ENCODE measurements around the gene MYOCD.
A peak's percentile ranks its signal among the peaks of the same experiment; 100 is the strongest.
"Not testable (repeated sequence)": the region's sequence is repeated elsewhere in the genome, so short reads cannot be mapped to it uniquely, and the experiment has no call there.

The MYOCD gene

DNA sequence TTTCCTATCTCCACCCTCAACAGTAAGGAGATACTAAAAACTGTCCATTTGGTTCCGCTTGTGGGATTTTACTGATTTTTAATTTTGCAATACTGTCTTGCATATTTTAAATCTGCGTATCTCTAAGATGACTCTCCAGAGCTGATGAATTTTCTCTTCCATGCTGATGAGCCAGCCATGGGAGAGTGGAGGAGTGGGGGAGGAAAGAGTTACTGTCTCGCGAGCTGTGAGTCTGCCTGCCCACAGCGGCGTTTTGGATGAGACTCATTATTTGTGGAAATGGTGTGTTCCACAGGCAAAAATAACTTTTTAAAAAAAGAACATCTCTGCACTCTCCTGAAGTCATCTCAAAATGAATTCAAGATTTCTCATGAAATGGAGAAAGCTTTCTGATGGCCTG is 34.6 kb upstream of the MYOCD start:
- DNase-seq (ENCODE audit: low read depth, low spot score): no peak
- H3K4me3 ChIP-seq (ENCODE audit: low read depth, low read length): no peak overlapping the region
- TF ChIP-seq, protein P1, sequence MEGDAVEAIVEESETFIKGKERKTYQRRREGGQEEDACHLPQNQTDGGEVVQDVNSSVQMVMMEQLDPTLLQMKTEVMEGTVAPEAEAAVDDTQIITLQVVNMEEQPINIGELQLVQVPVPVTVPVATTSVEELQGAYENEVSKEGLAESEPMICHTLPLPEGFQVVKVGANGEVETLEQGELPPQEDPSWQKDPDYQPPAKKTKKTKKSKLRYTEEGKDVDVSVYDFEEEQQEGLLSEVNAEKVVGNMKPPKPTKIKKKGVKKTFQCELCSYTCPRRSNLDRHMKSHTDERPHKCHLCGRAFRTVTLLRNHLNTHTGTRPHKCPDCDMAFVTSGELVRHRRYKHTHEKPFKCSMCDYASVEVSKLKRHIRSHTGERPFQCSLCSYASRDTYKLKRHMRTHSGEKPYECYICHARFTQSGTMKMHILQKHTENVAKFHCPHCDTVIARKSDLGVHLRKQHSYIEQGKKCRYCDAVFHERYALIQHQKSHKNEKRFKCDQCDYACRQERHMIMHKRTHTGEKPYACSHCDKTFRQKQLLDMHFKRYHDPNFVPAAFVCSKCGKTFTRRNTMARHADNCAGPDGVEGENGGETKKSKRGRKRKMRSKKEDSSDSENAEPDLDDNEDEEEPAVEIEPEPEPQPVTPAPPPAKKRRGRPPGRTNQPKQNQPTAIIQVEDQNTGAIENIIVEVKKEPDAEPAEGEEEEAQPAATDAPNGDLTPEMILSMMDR (IDR thresholded peaks at IDR 0.05; ENCODE audit: low read depth, low read length): no peak
- in situ Hi-C loops (cut with HindIII; ENCODE audit: low sequenced_read_pairs): no loop called here

DNA sequence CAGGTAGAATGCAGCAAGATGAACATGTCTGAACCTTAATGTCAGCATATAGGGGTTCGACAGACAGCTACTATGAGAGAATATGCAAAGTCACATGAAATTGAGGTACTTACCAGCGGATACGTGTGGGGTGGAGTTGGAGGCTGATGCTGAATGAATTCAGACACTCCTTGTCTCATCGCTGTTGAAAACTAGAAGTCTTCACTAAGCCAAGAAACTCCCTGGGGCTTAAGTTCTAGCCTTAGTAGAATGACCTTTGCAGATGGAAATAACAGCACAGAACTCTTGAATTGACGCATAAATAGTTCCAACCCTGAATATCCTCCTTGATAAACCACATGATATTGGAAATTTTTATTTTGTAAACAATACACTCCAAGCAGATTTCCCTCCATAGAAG is 32.9 kb upstream of the MYOCD start:
- TF ChIP-seq, protein P1 (IDR thresholded peaks at IDR 0.05; ENCODE audit: low read depth, low read length): no peak
- no peak for DNase-seq (ENCODE audit: low read depth, low spot score)
- no peak overlapping the region for H3K4me3 ChIP-seq (ENCODE audit: low read depth, low read length)
- in situ Hi-C loops (cut with HindIII; ENCODE audit: low sequenced_read_pairs): no loop called here

DNA sequence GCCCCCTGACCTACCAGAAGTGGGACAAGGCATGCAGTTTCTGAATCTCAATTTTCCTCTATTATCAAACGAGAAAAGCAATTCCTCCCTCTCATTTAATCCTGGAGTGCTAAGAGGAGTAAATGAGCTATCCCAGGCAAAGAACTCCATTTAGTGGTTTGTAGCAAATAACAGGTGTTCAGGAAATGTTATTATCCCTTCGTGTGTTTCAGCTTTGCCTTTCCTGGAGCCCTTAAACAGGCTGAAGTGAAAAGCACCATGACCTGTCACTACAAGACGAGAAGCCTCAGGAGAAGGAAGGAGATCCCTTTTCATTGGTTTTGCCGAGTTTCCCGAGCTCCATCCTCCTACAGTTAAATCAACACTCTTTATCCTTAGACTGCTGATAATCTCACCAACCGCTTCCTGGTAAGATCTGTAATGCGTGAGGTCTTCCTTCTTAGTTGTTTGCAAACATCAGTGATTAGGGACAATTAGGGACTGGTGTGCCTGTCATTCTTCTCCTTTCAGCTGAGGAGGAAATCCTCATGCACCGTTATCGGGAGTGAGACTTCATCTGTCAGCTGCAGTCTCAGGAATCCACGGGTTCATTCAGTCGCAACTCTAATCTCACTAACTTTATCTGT is 30.8 kb upstream of the MYOCD start:
- in situ Hi-C loops (cut with HindIII; ENCODE audit: low sequenced_read_pairs): no loop called here
- H3K4me3 ChIP-seq (ENCODE audit: low read depth, low read length): no peak overlapping the region
- DNase-seq (ENCODE audit: low read depth, low spot score): no peak
- TF ChIP-seq, protein P1 (IDR thresholded peaks at IDR 0.05; ENCODE audit: low read depth, low read length): no peak

DNA sequence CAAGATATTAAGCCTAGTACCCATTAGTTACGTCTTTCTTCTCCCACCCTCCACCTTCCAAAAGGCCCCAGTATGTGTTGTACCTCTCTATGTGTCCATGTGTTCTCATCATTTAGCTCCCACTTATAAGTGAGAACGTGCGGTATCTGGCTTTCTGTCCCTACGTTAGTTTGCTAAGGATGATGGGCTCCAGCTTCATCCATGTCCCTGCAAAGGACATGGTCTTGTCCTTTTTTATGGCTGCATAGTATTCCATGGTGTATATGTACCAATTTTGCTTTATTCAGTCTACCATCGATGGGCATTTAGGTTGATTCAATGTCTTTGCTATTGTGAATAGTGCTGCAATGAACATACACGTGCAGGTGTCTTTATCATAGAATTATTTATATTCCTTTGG is 29.7 kb upstream of the MYOCD start:
- DNase-seq (ENCODE audit: low read depth, low spot score); in situ Hi-C loops (cut with HindIII; ENCODE audit: low sequenced_read_pairs); H3K4me3 ChIP-seq (ENCODE audit: low read depth, low read length): not testable (repeated sequence)

DNA sequence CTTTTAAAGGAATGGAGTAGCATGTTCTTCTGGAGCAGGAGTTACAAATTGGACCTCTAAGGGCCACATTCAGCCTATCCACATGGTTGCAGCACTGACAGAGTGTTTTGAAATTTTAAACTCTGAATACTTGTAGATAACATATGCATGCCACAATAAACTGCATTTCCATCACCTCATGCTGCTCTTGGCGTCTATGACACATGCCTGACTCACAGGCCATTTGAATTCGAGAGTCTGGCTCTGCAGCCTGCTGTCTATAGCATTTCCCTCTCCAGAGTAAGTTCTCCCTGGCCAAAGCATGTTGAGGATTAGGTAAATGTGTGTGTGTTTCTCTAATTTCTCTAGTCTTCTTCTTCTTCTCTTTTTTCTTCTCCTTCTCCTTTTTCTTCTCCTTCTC is 28.7 kb upstream of the MYOCD start:
- H3K4me3 ChIP-seq (ENCODE audit: low read depth, low read length): no peak overlapping the region
- in situ Hi-C loops (cut with HindIII; ENCODE audit: low sequenced_read_pairs): no loop called here
- TF ChIP-seq, protein P1 (IDR thresholded peaks at IDR 0.05; ENCODE audit: low read depth, low read length): no peak
- DNase-seq (ENCODE audit: low read depth, low spot score): peak; percentile 96

DNA sequence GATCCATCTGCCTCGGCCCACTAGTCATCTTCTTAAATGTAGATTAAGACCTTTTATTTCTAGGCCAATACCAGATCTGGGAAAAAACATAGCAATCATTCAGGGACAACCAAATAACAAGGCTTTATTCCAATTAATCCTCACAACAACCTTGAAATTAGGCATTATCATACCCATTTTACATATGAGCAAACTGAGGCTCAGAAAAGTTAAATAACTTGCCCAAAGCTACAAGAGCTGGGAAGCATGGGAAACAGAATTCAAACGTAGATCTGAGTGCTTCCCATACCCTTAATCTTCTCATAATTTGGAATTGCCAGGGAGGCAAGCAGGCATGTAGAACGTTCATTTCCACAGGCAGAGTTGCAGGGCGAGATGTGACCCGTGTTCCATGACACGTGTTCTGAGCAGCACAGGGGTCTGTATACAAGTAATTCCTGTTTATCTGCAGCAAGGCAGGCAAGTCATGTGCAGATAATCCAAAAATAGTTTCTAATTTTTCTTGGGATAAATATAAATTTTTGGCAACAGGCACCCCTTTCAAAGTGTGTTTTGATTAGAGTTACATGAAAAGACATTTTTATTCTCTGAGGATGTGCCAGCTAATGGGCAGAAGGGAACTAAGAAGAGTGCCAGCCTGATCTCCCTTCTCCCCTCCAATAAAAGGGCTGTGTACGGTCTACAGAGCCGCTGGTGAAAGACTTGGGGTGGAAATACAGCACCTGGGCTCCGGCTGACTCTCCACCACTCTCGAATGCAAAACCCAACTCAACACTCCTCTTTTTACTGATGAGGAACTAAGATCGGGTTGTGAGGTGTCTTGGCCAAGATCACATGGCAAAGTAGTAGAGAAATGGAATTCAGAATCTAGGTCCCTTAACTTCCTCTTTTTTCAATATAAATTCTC is 27.7 kb upstream of the MYOCD start:
- no peak overlapping the region for H3K4me3 ChIP-seq (ENCODE audit: low read depth, low read length)
- TF ChIP-seq, protein P1 (IDR thresholded peaks at IDR 0.05; ENCODE audit: low read depth, low read length): no peak
- in situ Hi-C loops (cut with HindIII; ENCODE audit: low sequenced_read_pairs): no loop called here
- no peak for DNase-seq (ENCODE audit: low read depth, low spot score)

DNA sequence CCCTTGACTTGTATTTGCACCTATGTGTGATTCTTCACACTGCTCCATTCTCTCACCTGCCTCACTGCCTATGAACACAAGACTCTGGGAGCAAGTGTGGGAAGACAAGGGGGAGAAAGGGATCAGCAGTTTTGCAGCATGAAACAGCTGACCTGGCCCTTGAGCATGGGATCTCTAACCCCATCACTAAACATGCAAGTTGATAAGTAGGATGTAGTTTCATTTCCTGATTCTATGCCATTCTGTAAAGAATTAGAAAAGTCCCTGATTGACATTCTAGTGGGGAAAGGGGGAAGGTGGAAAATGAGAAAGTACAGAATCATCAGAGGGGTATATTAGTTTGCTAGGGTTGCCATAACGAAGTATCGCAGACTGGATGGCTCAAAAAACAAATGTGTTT is 25.3 kb upstream of the MYOCD start:
- TF ChIP-seq, protein P1 (IDR thresholded peaks at IDR 0.05; ENCODE audit: low read depth, low read length): no peak
- in situ Hi-C loops (cut with HindIII; ENCODE audit: low sequenced_read_pairs): no loop called here
- no peak for DNase-seq (ENCODE audit: low read depth, low spot score)
- no peak overlapping the region for H3K4me3 ChIP-seq (ENCODE audit: low read depth, low read length)

Data from astrocyte of the spinal cord (primary cell).